OCI-M2 (cell line): ENCODE data around the gene CTXND2.
"Not testable (repeated sequence)": the region's sequence is repeated elsewhere in the genome, so short reads cannot be mapped to it uniquely, and the experiment has no call there.

Source experiments
- DNase-seq: peaks from one replicate; lab custom pipeline; 2025; ENCODE audit not compliant: unreplicated experiment; lab: John Stamatoyannopoulos, UW

Gene CTXND2

DNA sequence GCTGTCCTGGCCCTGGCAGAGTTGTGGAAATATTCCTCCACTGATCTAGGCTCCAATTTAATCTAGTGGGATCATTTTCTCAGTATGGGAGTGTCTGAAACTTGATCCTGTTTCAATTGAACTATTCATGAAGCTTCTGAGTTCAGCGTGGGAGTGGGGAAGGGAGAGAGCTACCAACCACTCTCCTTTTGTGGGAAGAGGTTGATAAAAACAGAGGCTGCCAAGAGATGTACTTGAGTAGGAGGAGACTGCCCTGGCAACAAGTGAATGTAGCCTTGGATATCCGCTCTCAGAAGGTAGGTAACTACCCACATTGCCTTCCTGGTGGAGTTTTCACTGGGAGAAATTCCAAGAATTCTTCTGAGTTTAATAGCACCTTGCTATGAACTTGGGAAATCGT is at the start of gene CTXND2:
Gene CTXND2, plus strand, starts transcription at position 119 of the 400 bp plus-strand sequence. CDS start 25,179 bp downstream, outside the sequence.
- no peak for DNase-seq

DNA sequence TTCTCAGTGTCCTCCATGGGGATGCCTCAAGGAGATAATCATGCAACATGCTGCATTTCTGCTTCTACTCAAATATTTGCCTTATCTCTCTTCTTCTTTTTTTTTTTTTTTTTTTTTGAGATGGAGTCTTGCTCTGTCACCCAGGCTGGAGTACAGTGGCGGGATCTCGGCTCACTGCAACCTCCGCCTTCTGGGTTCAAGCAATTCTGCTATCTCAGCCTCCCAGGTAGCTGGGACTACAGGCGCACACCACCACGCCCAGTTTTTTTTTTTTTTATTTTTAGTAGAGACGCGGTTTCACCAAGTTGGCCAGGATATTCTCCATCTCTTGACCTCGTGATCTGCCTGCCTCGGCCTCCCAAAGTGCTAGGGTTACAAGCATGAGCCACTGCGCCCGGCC is 46.1 kb upstream of the CTXND2 start:
- DNase-seq: not testable (repeated sequence)

GRCh38 chr1:150841626-150842025 is 45.3 kb upstream of the CTXND2 start:
- DNase-seq: no peak

GRCh38 chr1:150842343-150842742 is 44.6 kb upstream of the CTXND2 start:
- no peak for DNase-seq

GRCh38 chr1:150842964-150843363 is 44.0 kb upstream of the CTXND2 start:
- no peak for DNase-seq

DNA sequence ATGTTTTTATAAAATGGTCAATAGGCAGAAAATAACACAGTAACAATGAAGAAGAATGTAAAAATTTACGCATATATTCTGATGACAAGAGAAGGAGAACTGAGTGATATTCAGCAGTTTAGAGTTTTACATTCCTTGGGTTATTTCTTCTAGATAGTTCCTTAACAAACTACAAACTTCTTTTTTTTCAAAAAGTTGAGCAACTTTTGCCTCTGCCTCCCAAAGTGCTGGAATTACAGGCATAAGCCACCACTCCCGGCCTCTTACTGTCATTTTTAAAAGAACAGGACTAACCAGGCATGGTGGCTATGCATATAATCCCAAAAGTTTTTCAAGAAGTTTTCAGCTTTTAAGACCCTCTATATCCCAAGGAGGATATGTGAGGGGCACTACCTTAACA is 43.5 kb upstream of the CTXND2 start:
- no peak for DNase-seq

DNA sequence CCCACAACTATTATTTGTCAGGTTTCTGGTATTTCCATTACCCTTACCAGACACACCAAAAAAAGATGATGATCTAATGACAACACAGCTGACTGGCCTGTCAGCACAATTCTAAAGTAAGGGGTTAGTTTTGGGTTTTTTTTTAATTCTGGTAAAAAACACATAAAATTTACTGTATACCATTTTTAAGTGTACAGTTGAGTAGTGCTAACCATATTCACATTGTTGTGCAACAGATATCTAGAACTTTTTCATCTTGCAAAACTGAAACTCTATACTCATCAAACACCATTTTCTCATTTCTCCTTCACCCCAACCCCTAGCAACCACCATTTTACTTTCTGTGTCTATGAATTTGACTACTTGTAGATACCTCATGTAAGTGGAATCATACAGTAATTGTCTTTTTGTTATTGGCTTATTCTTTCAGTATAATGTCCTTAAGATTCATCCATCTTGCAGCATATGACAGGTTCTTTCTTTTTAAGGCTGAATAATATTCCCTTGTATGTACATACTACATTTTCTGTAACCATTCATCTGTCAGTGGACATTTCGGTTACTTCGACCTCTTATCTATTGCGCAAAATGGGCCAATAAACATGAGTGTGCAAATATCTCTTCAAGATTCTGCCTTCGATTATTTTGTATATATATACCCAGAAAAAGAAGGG is 40.3 kb upstream of the CTXND2 start:
- no peak for DNase-seq

- DNase-seq: not testable (repeated sequence)
Measured at GRCh38 chr1:150850801-150851362, 36.1 kb upstream of the CTXND2 start.

- DNase-seq: not testable (repeated sequence)
Measured at GRCh38 chr1:150852734-150853133, 34.2 kb upstream of the CTXND2 start.

DNA sequence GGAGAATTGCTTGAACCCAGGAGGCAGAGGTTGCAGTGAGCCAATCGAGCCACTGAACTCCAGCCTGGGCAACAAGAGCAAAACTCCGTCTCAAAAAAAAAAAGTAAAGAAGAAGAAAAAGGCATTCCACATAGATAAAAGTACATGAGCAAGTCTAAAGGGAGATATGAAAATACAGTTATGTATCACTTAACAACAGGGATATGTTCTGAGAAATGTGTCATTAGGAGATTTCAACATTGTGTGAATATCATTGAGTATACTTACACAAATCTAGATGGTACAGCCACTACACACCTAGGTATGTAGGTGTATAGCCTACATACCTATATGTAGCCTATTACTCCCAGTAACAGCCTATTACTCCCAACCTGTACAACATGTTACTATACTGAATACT is 23.2 kb upstream of the CTXND2 start:
- no peak for DNase-seq

- not testable (repeated sequence) for DNase-seq
Measured at GRCh38 chr1:150864200-150864599, 22.7 kb upstream of the CTXND2 start.

DNA sequence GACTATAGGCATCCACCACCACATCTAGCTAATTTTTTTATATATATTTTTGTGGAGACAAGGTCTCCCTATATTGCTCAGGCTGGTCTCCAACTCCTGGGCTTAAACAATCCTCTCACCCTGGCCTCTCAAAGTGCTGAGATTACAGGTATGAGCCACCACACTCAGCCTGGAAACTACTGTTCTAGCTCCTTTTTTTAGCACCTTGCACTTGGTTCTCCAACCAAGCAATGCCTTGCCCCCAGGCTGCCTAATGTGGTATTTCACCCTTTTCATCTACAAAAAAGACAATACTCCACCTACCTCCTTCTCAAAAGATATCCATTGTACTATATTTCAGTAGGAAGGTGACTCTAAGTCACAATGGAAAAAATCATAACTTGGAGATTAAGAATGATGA is 17.3 kb upstream of the CTXND2 start:
- DNase-seq: no peak

GRCh38 chr1:150872572-150872971 is 14.4 kb upstream of the CTXND2 start:
- no peak for DNase-seq

DNA sequence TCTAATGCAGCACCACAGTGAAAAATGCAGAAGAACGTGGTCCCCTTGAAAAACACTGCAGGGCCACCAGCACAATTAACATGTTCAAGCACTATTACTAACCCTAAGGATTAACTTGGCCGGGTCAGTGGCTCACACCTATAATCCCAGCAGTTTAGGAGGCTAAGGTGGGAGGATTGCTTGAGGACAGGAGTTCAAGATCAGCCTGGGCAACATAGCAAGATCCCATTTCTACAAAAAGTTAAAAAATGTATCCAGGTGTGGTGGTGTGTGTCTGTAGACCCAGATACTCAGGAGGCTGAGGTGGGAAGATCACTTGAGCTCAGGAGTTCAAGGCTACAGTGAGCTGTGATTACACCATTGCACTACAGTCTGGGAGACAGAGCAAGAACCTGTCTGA is 13.4 kb upstream of the CTXND2 start:
- DNase-seq: no peak

DNA sequence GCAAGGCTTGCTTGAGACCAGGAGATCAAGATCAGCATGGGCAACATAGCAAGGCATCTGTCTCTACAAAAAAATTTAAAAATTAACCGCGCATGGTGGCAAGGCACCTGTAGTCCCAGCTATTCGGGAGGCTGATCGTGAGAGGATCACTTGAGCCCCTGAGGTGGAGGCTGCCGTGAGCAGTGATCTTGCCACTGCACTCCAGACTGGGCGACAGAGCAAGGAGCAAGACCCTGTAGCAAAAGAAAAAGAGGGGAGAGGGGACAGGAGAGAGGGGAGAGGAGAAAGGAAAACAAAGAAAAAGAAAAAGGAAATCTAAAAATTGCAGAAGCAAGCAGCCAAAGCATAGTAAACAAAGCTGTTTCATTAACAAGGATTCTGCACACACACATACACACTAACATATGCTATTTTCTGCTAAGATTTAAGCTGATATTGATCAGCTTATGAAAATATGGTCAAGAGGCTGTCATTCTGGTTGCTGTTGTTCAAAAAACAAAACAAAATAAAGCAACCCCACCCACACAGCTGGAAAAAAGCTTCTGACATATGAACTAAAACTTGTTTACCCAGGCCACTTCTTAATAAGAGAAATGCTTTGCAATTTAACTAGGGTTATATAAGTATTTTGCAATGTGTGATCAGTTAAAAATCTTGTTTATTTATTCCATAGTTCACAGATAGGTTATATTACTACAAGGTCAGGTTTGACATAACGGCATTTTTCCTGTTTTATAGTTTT is 12.3 kb upstream of the CTXND2 start:
- DNase-seq: no peak

GRCh38 chr1:150875197-150876118 is 11.5 kb upstream of the CTXND2 start:
- DNase-seq: no peak

DNA sequence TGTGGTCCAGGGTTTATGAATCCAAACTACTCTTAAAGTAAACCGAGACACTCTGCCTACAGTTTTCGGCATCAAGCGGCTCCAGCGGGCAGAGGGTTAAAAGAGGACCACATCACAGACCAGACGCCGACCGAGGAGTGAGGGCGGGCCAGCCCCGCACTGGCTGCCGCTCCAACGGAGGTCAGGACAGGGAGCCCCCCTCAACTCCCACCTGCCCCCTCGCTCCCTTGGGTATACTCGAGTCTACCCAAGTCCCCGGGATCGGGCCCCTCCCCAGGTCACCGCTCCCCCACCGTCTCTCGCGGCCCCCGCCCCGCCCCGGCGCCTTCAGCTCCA is 10.8 kb upstream of the CTXND2 start:
- no peak for DNase-seq

DNA sequence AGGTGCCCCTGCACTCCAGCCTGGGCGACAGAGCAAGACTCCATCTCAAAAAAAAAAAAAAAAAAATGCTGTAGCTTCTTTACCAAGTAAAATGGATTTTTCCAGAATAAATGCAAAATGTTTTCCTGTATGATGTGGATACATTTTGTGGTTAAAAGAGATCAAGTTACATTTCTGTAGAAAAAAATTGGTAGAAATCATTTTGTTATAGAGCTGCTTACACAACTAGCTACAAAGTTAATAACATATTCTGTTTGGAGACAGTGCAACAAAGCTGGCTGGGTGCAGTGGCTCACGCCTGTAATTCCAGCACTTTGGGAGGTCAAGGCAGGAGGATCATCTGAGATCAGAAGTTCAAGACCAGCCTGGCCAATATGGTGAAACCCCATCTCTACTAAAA is 8.0 kb upstream of the CTXND2 start:
- DNase-seq: not testable (repeated sequence)

- no peak for DNase-seq
Measured at GRCh38 chr1:150881331-150882070, 5.4 kb upstream of the CTXND2 start.

GRCh38 chr1:150883121-150883520 is 3.8 kb upstream of the CTXND2 start:
- not testable (repeated sequence) for DNase-seq

- DNase-seq: no peak
Measured at GRCh38 chr1:150888727-150889126, 1.8 kb downstream of the CTXND2 start.
